GM19452 (cell line): ENCODE measurements around the gene SGIP1.
"Not testable (repeated sequence)": the region's sequence is repeated elsewhere in the genome, so short reads cannot be mapped to it uniquely, and the experiment has no call there.

Experiments used
- ATAC-seq: cut with Tn5 transposase; IDR thresholded peaks from one replicate; pipeline ENCODE4 v1.9.1; 2021; ENCODE audit not compliant: unreplicated experiment

SGIP1 gene

DNA sequence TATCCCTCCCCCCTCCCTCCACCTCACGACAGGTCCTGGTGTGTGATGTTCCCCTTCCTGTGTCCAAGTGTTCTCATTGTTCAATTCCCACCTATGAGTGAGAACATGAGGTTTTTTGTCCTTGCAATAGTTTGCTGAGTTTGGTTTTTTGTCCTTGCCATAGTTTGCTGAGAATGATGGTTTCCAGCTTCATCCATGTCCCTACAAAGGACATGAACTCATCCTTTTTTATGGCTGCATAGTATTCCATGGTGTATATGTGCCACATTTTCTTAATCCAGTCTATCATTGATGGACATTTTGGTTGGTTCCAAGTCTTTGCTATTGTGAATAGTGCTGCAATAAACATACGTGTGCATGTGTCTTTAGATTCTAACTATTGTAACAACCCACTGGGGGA lies 261.9 kb downstream of the SGIP1 start:
- not testable (repeated sequence) for ATAC-seq
